GM12878 (cell line): ENCODE data around the gene STK10. TPM values are rescaled to one million over a fixed set of nuclear protein-coding genes. Genes with fewer than 3 reads are reported as not detected.

Experiments used
- ATAC-seq: fragments of 200-7000 bp; cut with Tn5 transposase; 3 replicates; pipeline ENCODE4 v1.9.1; 2020; ENCODE audit warnings: mild to moderate bottlenecking, moderate library complexity
- BruUV-seq: library from RNA; stranded (reverse); fragments of 400-500 nt; replicated peaks from 2 replicates; lab custom pipeline; 2021; lab: Mats Ljungman, UMichigan
- CTCF ChIA-PET: fragments of 300-600 bp; sonication (Branson Sonifier 250); formaldehyde crosslinking; extraction: SDS; loops from one replicate; lab custom pipeline; 2021; ENCODE audit warnings: inconsistent platforms; lab: Yijun Ruan, JAX
- POLR2A ChIA-PET: fragments of 350-600 bp; formaldehyde crosslinking; extraction: SDS; loops from one replicate; lab custom pipeline; 2021; ENCODE audit warnings: inconsistent platforms; lab: Charles Lee
- RAD21 ChIA-PET: fragments of 300-600 bp; sonication (Branson Sonifier 250); formaldehyde crosslinking; loops from one replicate; lab custom pipeline; 2023; ENCODE audit warnings: antibody characterized with exemption; ENCODE audit not compliant: unreplicated experiment; lab: Charles Lee
- SMC1A ChIA-PET: fragments of 300-600 bp; sonication (Branson Sonifier 250); formaldehyde crosslinking; loops from one replicate; lab custom pipeline; 2023; ENCODE audit not compliant: unreplicated experiment, uncharacterized antibody; lab: Charles Lee
- DNase-seq: peaks from one replicate; pipeline ENCODE4 v3.0.0-alpha.2; 2011; ENCODE audit warnings: low read depth, low spot score
- FAIRE-seq: peaks from 3 replicates; lab custom pipeline; 2011; peaks lifted over from hg19 to GRCh38; lab: Jason Lieb, UNC
- H2AFZ ChIP-seq: 2 replicates; pipeline ENCODE4 v1.6.0; 2011; ENCODE audit warnings: low read depth, low read length, control low read depth; ENCODE audit not compliant: control insufficient read depth
- H3K27ac ChIP-seq: 2 replicates; pipeline ENCODE4 v1.5.1; 2011; ENCODE audit warnings: control low read depth; ENCODE audit not compliant: control insufficient read depth, insufficient read depth
- H3K27me3 ChIP-seq, 2 experiments: replicated peaks in 1 of 2; 2 replicates each; pipeline versions ENCODE4 v1.6.0 to v1.6.1; 2011; ENCODE audit warnings: low read length in 1 of 2; ENCODE audit not compliant: control insufficient read depth in 2 of 2, insufficient read depth in 2 of 2
- H3K36me3 ChIP-seq, 2 experiments: 2 replicates each; pipeline ENCODE4 v1.5.1; 2011; ENCODE audit warnings: low read length in 1 of 2; ENCODE audit not compliant: control insufficient read depth in 2 of 2, insufficient read depth in 2 of 2
- H3K4me1 ChIP-seq: 2 replicates; pipeline ENCODE4 v1.6.1; 2011; ENCODE audit warnings: mild to moderate bottlenecking, low read length, moderate library complexity, mixed read lengths; ENCODE audit not compliant: control insufficient read depth, insufficient read depth
- H3K4me2 ChIP-seq: 2 replicates; pipeline ENCODE4 v1.6.0; 2011; ENCODE audit warnings: control low read depth; ENCODE audit not compliant: control insufficient read depth, insufficient read depth
- H3K4me3 ChIP-seq: fragments of 200-600 bp; sonication (generic); 2 replicates; pipeline ENCODE4 v1.5.1; 2016
- H3K79me2 ChIP-seq: 2 replicates; pipeline ENCODE4 v1.6.0; 2011; ENCODE audit warnings: low read length; ENCODE audit not compliant: control insufficient read depth, insufficient read depth
- H3K9ac ChIP-seq: 2 replicates; pipeline ENCODE4 v1.8.0; 2011; ENCODE audit warnings: low read length, control low read depth, mixed read lengths; ENCODE audit not compliant: control insufficient read depth, insufficient read depth
- H3K9me3 ChIP-seq: replicated peaks from 3 replicates; pipeline ENCODE4 v1.5.1; 2011; ENCODE audit warnings: mild to moderate bottlenecking, low read length; ENCODE audit not compliant: control insufficient read depth, insufficient read depth
- H4K20me1 ChIP-seq: 2 replicates; pipeline ENCODE4 v1.6.0; 2011; ENCODE audit not compliant: control insufficient read depth, insufficient read depth
- BRCA1 ChIP-seq: IDR thresholded peaks from 2 replicates; pipeline ENCODE4 v1.6.1; 2011; ENCODE audit warnings: low read depth, low read length, improper control_type of control experiment
- CHD2 ChIP-seq: IDR thresholded peaks from 2 replicates; pipeline ENCODE4 v1.6.1; 2011; ENCODE audit warnings: low read depth, low read length, improper control_type of control experiment, borderline replicate concordance
- HCFC1 ChIP-seq: fragments of 150-350 bp; IDR thresholded peaks from 2 replicates; pipeline ENCODE4 v1.6.1; 2014; ENCODE audit warnings: low read length
- HDGF ChIP-seq: fragments of 450-650 bp; IDR thresholded peaks from 2 replicates; pipeline ENCODE4 v1.6.1; 2016; ENCODE audit warnings: antibody characterized with exemption
- IRF4 ChIP-seq: IDR thresholded peaks from 2 replicates; pipeline ENCODE4 v1.6.1; 2011; ENCODE audit warnings: low read depth, low read length
- MYB ChIP-seq: fragments of 150-350 bp; IDR thresholded peaks from 2 replicates; pipeline ENCODE4 v1.6.1; 2014; ENCODE audit warnings: mild to moderate bottlenecking, low read depth, low read length, borderline replicate concordance
- NBN ChIP-seq: fragments of 450-650 bp; IDR thresholded peaks from 2 replicates; pipeline ENCODE4 v1.6.1; 2016
- SIN3A ChIP-seq: IDR thresholded peaks from 2 replicates; pipeline ENCODE4 v1.6.1; 2012; ENCODE audit warnings: low read depth, low read length, improper control_type of control experiment
- SIX5 ChIP-seq: IDR thresholded peaks from 2 replicates; pipeline ENCODE4 v1.6.1; 2011; ENCODE audit warnings: mild to moderate bottlenecking, low read depth, low read length, moderate library complexity; ENCODE audit not compliant: severe bottlenecking
- SMAD5 ChIP-seq: IDR thresholded peaks from 2 replicates; pipeline ENCODE4 v1.6.1; 2016; ENCODE audit warnings: antibody characterized with exemption, low read depth
- SRF ChIP-seq, 2 experiments: IDR thresholded peaks; 2 replicates each; pipeline ENCODE4 v1.6.1; 2011; ENCODE audit warnings: low read depth in 2 of 2, low read length in 2 of 2, mild to moderate bottlenecking in 1 of 2, moderate library complexity in 1 of 2
- SUPT20H ChIP-seq: IDR thresholded peaks from 2 replicates; pipeline ENCODE4 v1.6.1; 2011; ENCODE audit warnings: low read depth, mild to moderate bottlenecking, low read length, moderate library complexity, borderline replicate concordance; ENCODE audit not compliant: control insufficient read depth
- TARDBP ChIP-seq: IDR thresholded peaks from 2 replicates; pipeline ENCODE4 v1.6.1; 2016; ENCODE audit warnings: borderline replicate concordance
- ZBTB11 ChIP-seq: fragments of 450-650 bp; formaldehyde crosslinking; IDR thresholded peaks from 2 replicates; pipeline ENCODE4 v1.5.0; 2022; ENCODE audit warnings: mild to moderate bottlenecking, missing genetic modification characterization
- WGBS: methylation state at CpG from one replicate; pipeline ENCODE4 v1.1.6; 2016; ENCODE audit warnings: low lambda C conversion rate; ENCODE audit not compliant: insufficient replicate concordance, insufficient coverage; ENCODE audit errors: missing lambda C conversion rate; 5-methylcytosine and 5-hydroxymethylcytosine counted together
- in situ Hi-C: fragments of 300-500 bp; cut with MboI; formaldehyde crosslinking; loops from 9 replicates; pipeline ENCODE4 v1.14.3; 2018; ENCODE audit warnings: mixed read lengths
- intact Hi-C: fragments of 100-400 bp; cut with micrococcal nuclease; formaldehyde crosslinking; loops from one replicate; pipeline ENCODE4 v1.14.2; 2022; ENCODE audit not compliant: unreplicated experiment
- polyA plus RNA-seq, 11 experiments: library from polyadenylated mRNA; depleted of rRNA in 4 of 11; unstranded in 6 of 11; stranded (reverse) in 5 of 11; fragments of >200 nt; fragmentation: Nextera tagmentation in 4 of 11; fragmentation: Illumina TruSeq in 1 of 11; extraction: Ambion mirVana in 4 of 11; extraction: Trizol in 1 of 11; gene quantifications; 1 replicate in 1 of 11; 2 replicates in 10 of 11; pipeline versions ENCODE4 v1.2.1 to v1.2.3, GENCODE V29; 2011 to 2016; ENCODE audit warnings: inconsistent platforms in 2 of 11, missing spikeins in 2 of 11, low read depth in 1 of 11
- total RNA-seq, 4 experiments: library from RNA; depleted of rRNA in 3 of 4; stranded (reverse); fragments of >200 nt in 3 of 4; fragmentation: Illumina TruSeq in 1 of 4; extraction: Trizol in 1 of 4; gene quantifications; 2 replicates each; pipeline versions ENCODE4 v1.2.1 to v1.2.3, GENCODE V29; 2013 to 2021
- TF ChIP-seq, protein P1 (sequence below): fragments of 450-650 bp; IDR thresholded peaks from 2 replicates; pipeline ENCODE4 v1.6.1; 2017; ENCODE audit warnings: mild to moderate bottlenecking, moderate library complexity
- TF ChIP-seq, protein P2 (sequence below): fragments of 150-350 bp; IDR thresholded peaks from 2 replicates; pipeline ENCODE4 v1.6.1; 2014; ENCODE audit warnings: mild to moderate bottlenecking, low read depth, low read length

The STK10 gene
- total and polyA plus RNA-seq, 10 of the 15 experiments (the other 5 are each of a cell fraction or from before 2014, with no cell fraction given): 14.2 to 96.4 (median 50.6) TPM

GRCh38 chr5:171997011-171997410 is 191.0 kb downstream of the STK10 start (continued):
- TF ChIP-seq HDGF (no peak), SIN3A (no peak), SUPT20H (no peak), MYB (no peak)

DNA sequence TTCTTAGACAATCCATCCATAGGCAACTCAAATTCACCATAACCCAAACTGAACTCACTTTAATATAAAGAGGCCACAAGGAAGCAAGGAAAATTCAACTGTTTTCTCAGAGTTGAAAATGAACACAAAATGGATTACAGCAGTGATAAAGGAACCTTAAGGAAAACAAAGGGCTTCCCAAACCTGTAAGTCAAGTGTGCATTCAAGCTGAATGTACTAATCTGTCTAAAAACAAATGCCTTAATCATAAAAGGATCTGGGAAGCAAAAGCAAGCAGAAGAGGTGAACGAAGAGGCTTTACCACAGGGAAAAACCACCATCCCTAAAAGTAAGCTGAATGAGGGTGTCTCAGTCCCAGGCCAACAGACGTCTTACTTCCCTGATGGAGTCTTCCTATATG is 195.2 kb downstream of the STK10 start:
- H3K27me3 ChIP-seq: no peaks in the 10 kb centered on the region
- POLR2A ChIA-PET: no interaction called here
- peaks cover 80% of the 10 kb centered on the region for H3K79me2 ChIP-seq
- RAD21 ChIA-PET: no interaction called here
- peaks cover 23% of the 10 kb centered on the region for H3K4me1 ChIP-seq
- SMC1A ChIA-PET: interaction anchor here (1.1 to 1.3 kb wide), 2 partner anchors 8 to 81 kb away, joined by 3 to 7 read pairs; no protein-coding TSS in a partner anchor
- no peak overlapping the region for H3K4me2 ChIP-seq
- intact Hi-C loops (no loop called here), in situ Hi-C loops (no loop called here)
- CTCF ChIA-PET: interaction anchor here (0.7 to 1.0 kb wide), 2 partner anchors 11 to 12 kb away, joined by 3 read pairs; no protein-coding TSS in a partner anchor
- no peak overlapping the region for H2AFZ ChIP-seq
- no peak overlapping the region for H3K4me3 ChIP-seq
- no peak for DNase-seq
- H3K9me3 ChIP-seq: no peaks in the 10 kb centered on the region; the same call in 2 of the 3 replicates
- no peak overlapping the region for H3K27ac ChIP-seq
- BruUV-seq: no TSS peak
- WGBS: 100% methylated on average over 2 of the region's 2 CpGs
- no peak overlapping the region for H3K9ac ChIP-seq
- peaks cover 1 to 32% of the 10 kb centered on the region in 2 experiments; a peak in 2 of 4 replicates for H3K36me3 ChIP-seq
- FAIRE-seq: no peak
- no peak for ATAC-seq
- no peaks in the 10 kb centered on the region for H4K20me1 ChIP-seq
- no peak for TF ChIP-seq SRF (IDR thresholded peaks at IDR 0.05; ENCODE audit: low read depth in 2 of 2, low read length in 2 of 2)
- no peak for TF ChIP-seq SIX5
- no peak for TF ChIP-seq ZBTB11
- no peak for TF ChIP-seq HDGF
- TF ChIP-seq BRCA1: no peak
- no peak for TF ChIP-seq HCFC1
- no peak for TF ChIP-seq IRF4
- TF ChIP-seq TARDBP: no peak
- no peak for TF ChIP-seq SMAD5
- no peak for TF ChIP-seq CHD2
- TF ChIP-seq, protein P1, sequence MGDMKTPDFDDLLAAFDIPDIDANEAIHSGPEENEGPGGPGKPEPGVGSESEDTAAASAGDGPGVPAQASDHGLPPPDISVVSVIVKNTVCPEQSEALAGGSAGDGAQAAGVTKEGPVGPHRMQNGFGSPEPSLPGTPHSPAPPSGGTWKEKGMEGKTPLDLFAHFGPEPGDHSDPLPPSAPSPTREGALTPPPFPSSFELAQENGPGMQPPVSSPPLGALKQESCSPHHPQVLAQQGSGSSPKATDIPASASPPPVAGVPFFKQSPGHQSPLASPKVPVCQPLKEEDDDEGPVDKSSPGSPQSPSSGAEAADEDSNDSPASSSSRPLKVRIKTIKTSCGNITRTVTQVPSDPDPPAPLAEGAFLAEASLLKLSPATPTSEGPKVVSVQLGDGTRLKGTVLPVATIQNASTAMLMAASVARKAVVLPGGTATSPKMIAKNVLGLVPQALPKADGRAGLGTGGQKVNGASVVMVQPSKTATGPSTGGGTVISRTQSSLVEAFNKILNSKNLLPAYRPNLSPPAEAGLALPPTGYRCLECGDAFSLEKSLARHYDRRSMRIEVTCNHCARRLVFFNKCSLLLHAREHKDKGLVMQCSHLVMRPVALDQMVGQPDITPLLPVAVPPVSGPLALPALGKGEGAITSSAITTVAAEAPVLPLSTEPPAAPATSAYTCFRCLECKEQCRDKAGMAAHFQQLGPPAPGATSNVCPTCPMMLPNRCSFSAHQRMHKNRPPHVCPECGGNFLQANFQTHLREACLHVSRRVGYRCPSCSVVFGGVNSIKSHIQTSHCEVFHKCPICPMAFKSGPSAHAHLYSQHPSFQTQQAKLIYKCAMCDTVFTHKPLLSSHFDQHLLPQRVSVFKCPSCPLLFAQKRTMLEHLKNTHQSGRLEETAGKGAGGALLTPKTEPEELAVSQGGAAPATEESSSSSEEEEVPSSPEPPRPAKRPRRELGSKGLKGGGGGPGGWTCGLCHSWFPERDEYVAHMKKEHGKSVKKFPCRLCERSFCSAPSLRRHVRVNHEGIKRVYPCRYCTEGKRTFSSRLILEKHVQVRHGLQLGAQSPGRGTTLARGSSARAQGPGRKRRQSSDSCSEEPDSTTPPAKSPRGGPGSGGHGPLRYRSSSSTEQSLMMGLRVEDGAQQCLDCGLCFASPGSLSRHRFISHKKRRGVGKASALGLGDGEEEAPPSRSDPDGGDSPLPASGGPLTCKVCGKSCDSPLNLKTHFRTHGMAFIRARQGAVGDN: no peak
- TF ChIP-seq NBN: no peak
- TF ChIP-seq, protein P2, sequence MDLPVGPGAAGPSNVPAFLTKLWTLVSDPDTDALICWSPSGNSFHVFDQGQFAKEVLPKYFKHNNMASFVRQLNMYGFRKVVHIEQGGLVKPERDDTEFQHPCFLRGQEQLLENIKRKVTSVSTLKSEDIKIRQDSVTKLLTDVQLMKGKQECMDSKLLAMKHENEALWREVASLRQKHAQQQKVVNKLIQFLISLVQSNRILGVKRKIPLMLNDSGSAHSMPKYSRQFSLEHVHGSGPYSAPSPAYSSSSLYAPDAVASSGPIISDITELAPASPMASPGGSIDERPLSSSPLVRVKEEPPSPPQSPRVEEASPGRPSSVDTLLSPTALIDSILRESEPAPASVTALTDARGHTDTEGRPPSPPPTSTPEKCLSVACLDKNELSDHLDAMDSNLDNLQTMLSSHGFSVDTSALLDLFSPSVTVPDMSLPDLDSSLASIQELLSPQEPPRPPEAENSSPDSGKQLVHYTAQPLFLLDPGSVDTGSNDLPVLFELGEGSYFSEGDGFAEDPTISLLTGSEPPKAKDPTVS: no peak
